ENCODE results near the gene ZNF512B.

- TF ChIP-seq CTCF (IDR thresholded peaks at IDR 0.05) (no peak), POLR2A (IDR thresholded peaks at IDR 0.05; ENCODE audit: low read depth) (no peak)
Observed at GRCh38 chr20:63973160-63973479, 3.4 kb upstream of the ZNF512B start.
